Measurements from ENCODE around the gene NDUFS6.

The NDUFS6 gene

DNA sequence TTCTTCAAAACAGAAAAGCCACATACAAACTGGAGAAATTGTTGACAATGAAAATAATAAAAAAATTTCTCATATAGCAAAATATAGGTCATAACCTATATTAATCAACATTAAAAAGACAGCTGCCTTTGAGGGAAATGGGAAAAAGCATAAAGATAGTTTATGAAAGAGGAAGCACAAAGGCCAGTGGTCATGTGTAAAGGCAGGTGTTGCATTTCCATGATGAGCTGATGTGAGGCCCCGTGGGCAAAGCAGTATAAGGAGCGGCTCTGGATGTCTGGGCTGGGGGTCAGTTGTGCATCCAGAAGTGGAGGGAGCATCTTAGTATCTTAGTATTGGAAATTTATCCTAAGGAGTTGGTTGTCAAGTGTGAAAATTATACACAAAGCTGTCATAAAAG lies 18.3 kb downstream of the NDUFS6 start:
- DNase-seq (ENCODE audit: extremely low read depth, low read depth) = no peak

DNA sequence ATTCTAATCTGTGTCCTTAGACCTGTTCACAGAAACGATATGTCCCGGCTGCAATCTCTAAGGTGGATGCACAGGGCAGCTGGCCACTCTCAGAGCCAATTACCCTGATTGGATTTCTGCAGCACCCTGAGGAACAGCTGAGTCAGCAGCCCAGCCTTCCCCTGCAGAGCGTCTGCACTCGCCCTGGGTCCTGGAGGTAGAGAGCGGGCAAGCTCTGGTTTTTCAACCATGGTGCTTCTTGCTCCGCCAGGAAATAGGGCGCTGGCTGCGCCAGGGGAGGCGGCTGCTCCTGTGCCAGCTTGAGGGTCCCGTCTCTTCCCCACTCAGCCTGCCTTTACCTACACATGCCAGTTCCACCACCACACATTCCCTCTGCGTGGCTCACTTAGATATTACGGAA lies 19.2 kb downstream of the NDUFS6 start:
- TF ChIP-seq CTCF (IDR thresholded peaks at IDR 0.05; ENCODE audit: low read depth, low read length) = no peak
- no peak for DNase-seq (ENCODE audit: extremely low read depth, low read depth)

More for the DNA sequence above, 18.3 kb downstream of the NDUFS6 start:
- no peak for TF ChIP-seq CTCF (IDR thresholded peaks at IDR 0.05; ENCODE audit: low read depth, low read length)

- DNase-seq (ENCODE audit: extremely low read depth, low read depth) = no peak
- no peak for TF ChIP-seq CTCF (IDR thresholded peaks at IDR 0.05; ENCODE audit: low read depth, low read length)
Observed at GRCh38 chr5:1820926-1821325, 19.7 kb downstream of the NDUFS6 start.

DNA sequence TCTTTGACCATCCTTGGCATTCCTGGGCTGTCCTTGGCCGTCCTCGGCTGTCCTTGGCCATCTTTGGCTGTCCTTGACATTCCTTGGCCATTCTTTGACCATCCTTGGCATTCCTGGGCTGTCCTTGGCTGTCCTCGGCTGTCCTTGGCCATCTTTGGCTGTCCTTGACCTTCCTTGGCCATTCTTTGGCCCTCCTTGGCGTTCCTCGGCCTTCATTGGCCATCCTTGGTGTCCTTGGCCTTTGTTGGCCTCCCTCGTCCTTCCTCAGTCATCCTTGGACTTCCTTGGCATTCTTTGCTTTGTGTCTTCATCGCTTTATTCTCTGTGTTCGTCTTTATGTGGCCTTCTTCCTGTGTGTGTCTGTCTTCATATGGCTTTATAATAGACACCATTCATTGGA lies 20.7 kb downstream of the NDUFS6 start:
- no peak for TF ChIP-seq CTCF (IDR thresholded peaks at IDR 0.05; ENCODE audit: low read depth, low read length)
- no peak for DNase-seq (ENCODE audit: extremely low read depth, low read depth)

DNA sequence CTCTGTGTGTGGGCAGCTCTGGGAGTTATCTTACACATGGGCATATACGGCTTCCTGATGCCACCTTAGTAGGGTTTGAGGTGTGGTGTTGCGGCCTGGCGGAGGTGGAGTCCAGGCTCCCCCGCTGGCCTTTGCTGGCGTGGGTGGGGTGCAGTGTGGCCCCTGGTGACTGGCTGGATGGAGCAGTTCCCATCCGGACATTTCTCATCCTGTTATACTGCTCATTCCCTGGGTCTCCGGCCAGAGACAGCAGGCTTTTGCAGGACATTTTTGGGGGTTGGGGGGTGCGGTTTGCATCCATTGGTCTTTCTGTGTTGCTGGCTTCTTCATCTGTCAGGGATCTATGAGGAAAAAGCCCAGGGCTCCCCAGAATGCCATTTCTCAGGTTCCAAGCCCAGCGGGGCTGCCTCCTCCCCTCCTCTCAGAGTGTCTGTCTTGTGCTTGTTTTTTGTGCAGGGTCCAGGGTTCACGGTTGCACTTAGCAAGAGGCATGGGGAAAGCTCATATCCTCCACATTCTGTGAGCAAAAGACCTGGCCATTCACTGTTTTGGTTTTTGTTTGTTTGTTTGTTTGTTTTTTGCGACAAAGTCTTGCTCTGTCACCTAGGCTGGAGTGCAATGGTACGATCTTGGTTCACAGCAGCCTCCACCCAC lies 22.3 kb downstream of the NDUFS6 start:
- DNase-seq (ENCODE audit: extremely low read depth, low read depth) = no peak
- no peak for TF ChIP-seq CTCF (IDR thresholded peaks at IDR 0.05; ENCODE audit: low read depth, low read length)

GRCh38 chr5:1824109-1824821 lies 23.1 kb downstream of the NDUFS6 start:
- no peak for TF ChIP-seq CTCF (IDR thresholded peaks at IDR 0.05; ENCODE audit: low read depth, low read length)
- no peak for DNase-seq (ENCODE audit: extremely low read depth, low read depth)
